ENCODE data around the gene ATXN1.

The ATXN1 gene

GRCh38 chr6:16747232-16748024 lies 13.8 kb downstream of the ATXN1 start:
- H3K4me3 ChIP-seq (ENCODE audit: low read depth, low read length) = no peak overlapping the region
- no peak for DNase-seq
- H3K27ac ChIP-seq = peak overlapping the region; percentile 55
- peaks cover 11% of the 10 kb centered on the region for H3K36me3 ChIP-seq (replicated peaks)
- in situ Hi-C loops (cut with HindIII; ENCODE audit: low pct_ligation_motif_present, low sequenced_read_pairs) = no loop called here
- TF ChIP-seq CTCF (IDR thresholded peaks at IDR 0.05; ENCODE audit: low read depth, low read length, missing control alignments) = no peak
- H3K27me3 ChIP-seq (replicated peaks) = no peaks in the 10 kb centered on the region

GRCh38 chr6:16746812-16747211 lies 14.4 kb downstream of the ATXN1 start:
- TF ChIP-seq CTCF (IDR thresholded peaks at IDR 0.05; ENCODE audit: low read depth, low read length, missing control alignments) = no peak
- Histone ChIP-seq H3K27ac (peak overlapping the region; percentile 26), H3K27me3 (replicated peaks) (no peaks in the 10 kb centered on the region), H3K4me3 (ENCODE audit: low read depth, low read length) (no peak overlapping the region), H3K36me3 (replicated peaks) (peaks cover 11% of the 10 kb centered on the region)
- in situ Hi-C loops (cut with HindIII; ENCODE audit: low pct_ligation_motif_present, low sequenced_read_pairs) = no loop called here
- DNase-seq = no peak

- peaks cover 11% of the 10 kb centered on the region for H3K36me3 ChIP-seq (replicated peaks)
- no peak for DNase-seq
- no peak overlapping the region for H3K27ac ChIP-seq
- no peak for TF ChIP-seq CTCF (IDR thresholded peaks at IDR 0.05; ENCODE audit: low read depth, low read length, missing control alignments)
- in situ Hi-C loops (cut with HindIII; ENCODE audit: low pct_ligation_motif_present, low sequenced_read_pairs) = no loop called here
- no peak overlapping the region for H3K4me3 ChIP-seq (ENCODE audit: low read depth, low read length)
- H3K27me3 ChIP-seq (replicated peaks) = no peaks in the 10 kb centered on the region
Measured at GRCh38 chr6:16746401-16746800, 14.9 kb downstream of the ATXN1 start.

- H3K36me3 ChIP-seq (replicated peaks) = peaks cover 10% of the 10 kb centered on the region
- in situ Hi-C loops (cut with HindIII; ENCODE audit: low pct_ligation_motif_present, low sequenced_read_pairs) = no loop called here
- no peak overlapping the region for H3K27ac ChIP-seq
- H3K4me3 ChIP-seq (ENCODE audit: low read depth, low read length) = no peak overlapping the region
- H3K27me3 ChIP-seq (replicated peaks) = no peaks in the 10 kb centered on the region
- DNase-seq = no peak
- TF ChIP-seq CTCF (IDR thresholded peaks at IDR 0.05; ENCODE audit: low read depth, low read length, missing control alignments) = no peak
Measured at GRCh38 chr6:16743664-16744210, 17.5 kb downstream of the ATXN1 start.

- Histone ChIP-seq H3K27ac (peak overlapping the region; percentile 94), H3K27me3 (replicated peaks) (no peaks in the 10 kb centered on the region), H3K4me3 (ENCODE audit: low read depth, low read length) (no peak overlapping the region), H3K36me3 (replicated peaks) (peaks cover 5% of the 10 kb centered on the region)
- no peak for TF ChIP-seq CTCF (IDR thresholded peaks at IDR 0.05; ENCODE audit: low read depth, low read length, missing control alignments)
- DNase-seq = no peak
- in situ Hi-C loops (cut with HindIII; ENCODE audit: low pct_ligation_motif_present, low sequenced_read_pairs) = no loop called here
Measured at GRCh38 chr6:16742116-16742515, 19.1 kb downstream of the ATXN1 start.

All from brain microvascular endothelial cell (primary cell).